Measurements from ENCODE around the gene OXNAD1. TPM values are rescaled to one million over a fixed set of nuclear protein-coding genes. Genes with fewer than 3 reads are reported as not detected.

Gene OXNAD1
- total and polyA plus RNA-seq, 2 of the 13 experiments (the other 11 are each of a cell fraction or from before 2014, with no cell fraction given) = 9.9 to 18.8 TPM

DNA sequence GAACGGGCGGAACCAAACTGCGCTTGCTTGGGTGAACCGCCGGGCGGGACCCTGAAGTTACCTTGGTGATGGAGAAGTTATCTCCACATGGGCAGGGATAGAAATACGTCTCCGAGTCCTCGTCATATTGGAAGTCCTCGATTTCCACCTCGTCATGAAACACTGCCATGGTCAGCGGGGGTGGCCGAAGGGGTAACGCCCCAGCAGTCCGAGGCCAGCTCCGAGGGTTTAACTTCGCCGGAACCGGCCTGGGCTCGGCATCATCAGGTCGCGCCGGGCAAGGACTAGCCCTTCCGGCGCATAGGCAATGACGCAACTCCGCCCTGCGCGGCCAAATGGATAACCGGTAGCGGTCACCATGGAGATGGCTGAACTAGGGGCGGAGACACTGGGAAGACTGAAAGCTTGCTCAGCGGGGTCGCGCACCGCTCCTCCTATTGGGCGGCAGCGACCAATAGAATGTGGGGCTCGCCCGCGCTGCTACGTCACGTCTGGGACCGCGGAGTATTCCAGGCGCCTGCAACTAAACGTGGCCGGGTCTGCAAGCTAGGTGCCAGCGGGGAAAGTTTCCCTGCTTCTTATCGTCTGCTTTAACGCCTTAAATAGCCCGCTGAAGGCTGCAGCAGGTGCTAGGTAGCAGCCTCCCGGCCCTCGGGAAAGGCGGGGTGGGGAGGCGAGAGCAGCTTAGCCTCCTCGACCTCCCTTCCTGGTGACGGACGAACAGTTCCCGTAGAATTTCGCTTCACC is at the start of gene OXNAD1, which contains the start of gene DPH3 (continued):
- TF ChIP-seq, protein P1, sequence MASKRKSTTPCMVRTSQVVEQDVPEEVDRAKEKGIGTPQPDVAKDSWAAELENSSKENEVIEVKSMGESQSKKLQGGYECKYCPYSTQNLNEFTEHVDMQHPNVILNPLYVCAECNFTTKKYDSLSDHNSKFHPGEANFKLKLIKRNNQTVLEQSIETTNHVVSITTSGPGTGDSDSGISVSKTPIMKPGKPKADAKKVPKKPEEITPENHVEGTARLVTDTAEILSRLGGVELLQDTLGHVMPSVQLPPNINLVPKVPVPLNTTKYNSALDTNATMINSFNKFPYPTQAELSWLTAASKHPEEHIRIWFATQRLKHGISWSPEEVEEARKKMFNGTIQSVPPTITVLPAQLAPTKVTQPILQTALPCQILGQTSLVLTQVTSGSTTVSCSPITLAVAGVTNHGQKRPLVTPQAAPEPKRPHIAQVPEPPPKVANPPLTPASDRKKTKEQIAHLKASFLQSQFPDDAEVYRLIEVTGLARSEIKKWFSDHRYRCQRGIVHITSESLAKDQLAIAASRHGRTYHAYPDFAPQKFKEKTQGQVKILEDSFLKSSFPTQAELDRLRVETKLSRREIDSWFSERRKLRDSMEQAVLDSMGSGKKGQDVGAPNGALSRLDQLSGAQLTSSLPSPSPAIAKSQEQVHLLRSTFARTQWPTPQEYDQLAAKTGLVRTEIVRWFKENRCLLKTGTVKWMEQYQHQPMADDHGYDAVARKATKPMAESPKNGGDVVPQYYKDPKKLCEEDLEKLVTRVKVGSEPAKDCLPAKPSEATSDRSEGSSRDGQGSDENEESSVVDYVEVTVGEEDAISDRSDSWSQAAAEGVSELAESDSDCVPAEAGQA (IDR thresholded peaks at IDR 0.05; ENCODE audit: low read depth) = peak; percentile 97
- TF ChIP-seq, protein P1 (CRISPR knock-in tag; IDR thresholded peaks at IDR 0.05; ENCODE audit: borderline replicate concordance) = no peak
- TF ChIP-seq RBM22 (optimal IDR thresholded peaks at IDR 0.05; ENCODE audit: low read length) (peak; percentile 67), SMARCC2 (IDR thresholded peaks at IDR 0.05) (no peak), CREM (IDR thresholded peaks at IDR 0.05) (peak; percentile 100), CREM (CRISPR knock-in tag; IDR thresholded peaks at IDR 0.05) (peak; percentile 98), HNRNPK (IDR thresholded peaks at IDR 0.05; ENCODE audit: low read depth, low read length, poor library complexity, severe bottlenecking) (no peak), KDM4B (CRISPR knock-in tag; IDR thresholded peaks at IDR 0.05) (peak; percentile 19; the same call in 1 of the 2 replicates), ZNF674 (CRISPR knock-in tag; IDR thresholded peaks at IDR 0.05; ENCODE audit: low read depth) (no peak), CBFB (CRISPR knock-in tag; IDR thresholded peaks at IDR 0.05) (no peak; the same call in 1 of the 2 replicates), NR1H2 (CRISPR knock-in tag; IDR thresholded peaks at IDR 0.05; ENCODE audit: borderline replicate concordance, low read depth) (no peak), ZNF629 (CRISPR knock-in tag; conservative IDR thresholded peaks at IDR 0.05) (0 out of 2 replicates have a peak, but pooled peaks have one; percentile 31), MBNL3 (CRISPR knock-in tag; conservative IDR thresholded peaks at IDR 0.05) (no peak), DNMT1 (CRISPR knock-in tag; IDR thresholded peaks at IDR 0.05) (no peak), CHD2 (IDR thresholded peaks at IDR 0.05; ENCODE audit: low read depth, low read length) (no peak), RARA (CRISPR knock-in tag; IDR thresholded peaks at IDR 0.05) (peak; percentile 30; the same call in 1 of the 2 replicates), RFX3 (CRISPR knock-in tag; IDR thresholded peaks at IDR 0.05) (peak; percentile 86), HOXA7 (CRISPR knock-in tag; IDR thresholded peaks at IDR 0.05) (no peak), IRX3 (CRISPR knock-in tag; IDR thresholded peaks at IDR 0.05; ENCODE audit: borderline replicate concordance, low read depth) (no peak)
- TF ChIP-seq, protein P2, sequence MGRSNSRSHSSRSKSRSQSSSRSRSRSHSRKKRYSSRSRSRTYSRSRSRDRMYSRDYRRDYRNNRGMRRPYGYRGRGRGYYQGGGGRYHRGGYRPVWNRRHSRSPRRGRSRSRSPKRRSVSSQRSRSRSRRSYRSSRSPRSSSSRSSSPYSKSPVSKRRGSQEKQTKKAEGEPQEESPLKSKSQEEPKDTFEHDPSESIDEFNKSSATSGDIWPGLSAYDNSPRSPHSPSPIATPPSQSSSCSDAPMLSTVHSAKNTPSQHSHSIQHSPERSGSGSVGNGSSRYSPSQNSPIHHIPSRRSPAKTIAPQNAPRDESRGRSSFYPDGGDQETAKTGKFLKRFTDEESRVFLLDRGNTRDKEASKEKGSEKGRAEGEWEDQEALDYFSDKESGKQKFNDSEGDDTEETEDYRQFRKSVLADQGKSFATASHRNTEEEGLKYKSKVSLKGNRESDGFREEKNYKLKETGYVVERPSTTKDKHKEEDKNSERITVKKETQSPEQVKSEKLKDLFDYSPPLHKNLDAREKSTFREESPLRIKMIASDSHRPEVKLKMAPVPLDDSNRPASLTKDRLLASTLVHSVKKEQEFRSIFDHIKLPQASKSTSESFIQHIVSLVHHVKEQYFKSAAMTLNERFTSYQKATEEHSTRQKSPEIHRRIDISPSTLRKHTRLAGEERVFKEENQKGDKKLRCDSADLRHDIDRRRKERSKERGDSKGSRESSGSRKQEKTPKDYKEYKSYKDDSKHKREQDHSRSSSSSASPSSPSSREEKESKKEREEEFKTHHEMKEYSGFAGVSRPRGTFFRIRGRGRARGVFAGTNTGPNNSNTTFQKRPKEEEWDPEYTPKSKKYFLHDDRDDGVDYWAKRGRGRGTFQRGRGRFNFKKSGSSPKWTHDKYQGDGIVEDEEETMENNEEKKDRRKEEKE (IDR thresholded peaks at IDR 0.05) = no peak
- TF ChIP-seq, protein P3, sequence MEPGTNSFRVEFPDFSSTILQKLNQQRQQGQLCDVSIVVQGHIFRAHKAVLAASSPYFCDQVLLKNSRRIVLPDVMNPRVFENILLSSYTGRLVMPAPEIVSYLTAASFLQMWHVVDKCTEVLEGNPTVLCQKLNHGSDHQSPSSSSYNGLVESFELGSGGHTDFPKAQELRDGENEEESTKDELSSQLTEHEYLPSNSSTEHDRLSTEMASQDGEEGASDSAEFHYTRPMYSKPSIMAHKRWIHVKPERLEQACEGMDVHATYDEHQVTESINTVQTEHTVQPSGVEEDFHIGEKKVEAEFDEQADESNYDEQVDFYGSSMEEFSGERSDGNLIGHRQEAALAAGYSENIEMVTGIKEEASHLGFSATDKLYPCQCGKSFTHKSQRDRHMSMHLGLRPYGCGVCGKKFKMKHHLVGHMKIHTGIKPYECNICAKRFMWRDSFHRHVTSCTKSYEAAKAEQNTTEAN (CRISPR knock-in tag; conservative IDR thresholded peaks at IDR 0.05) = no peak

Measured in HepG2 (cell line).